NT2/D1 (cell line): ENCODE measurements around the gene STRN.
"Not testable (repeated sequence)": the region's sequence is repeated elsewhere in the genome, so short reads cannot be mapped to it uniquely, and the experiment has no call there.

Source experiments
- DNase-seq: peaks from one replicate; pipeline ENCODE4 v3.0.0-alpha.2; 2011; ENCODE audit warnings: low read depth, low spot score
- H3K27me3 ChIP-seq: 2 replicates; pipeline ENCODE4 v1.6.0; 2011; ENCODE audit warnings: mild to moderate bottlenecking; ENCODE audit not compliant: insufficient read length, insufficient read depth
- H3K36me3 ChIP-seq: 2 replicates; pipeline ENCODE4 v1.6.1; 2011; ENCODE audit warnings: mild to moderate bottlenecking, low read length, mixed read lengths; ENCODE audit not compliant: insufficient read depth, insufficient read length
- H3K4me1 ChIP-seq: 2 replicates; pipeline ENCODE4 v1.5.1; 2011; ENCODE audit not compliant: insufficient read depth, insufficient read length
- H3K4me3 ChIP-seq: 2 replicates; pipeline ENCODE4 v1.5.1; 2011; ENCODE audit warnings: low read depth; ENCODE audit not compliant: insufficient read length
- H3K9ac ChIP-seq: 2 replicates; pipeline ENCODE4 v1.6.0; 2011; ENCODE audit warnings: low read depth; ENCODE audit not compliant: insufficient read length
- H3K9me3 ChIP-seq: 2 replicates; pipeline ENCODE4 v1.5.1; 2011; ENCODE audit warnings: mild to moderate bottlenecking, low read length; ENCODE audit not compliant: insufficient read depth
- SUZ12 ChIP-seq: IDR thresholded peaks from 2 replicates; pipeline ENCODE4 v1.6.1; 2011; ENCODE audit not compliant: insufficient read length, insufficient read depth; ENCODE audit errors: extremely low read depth
- YY1 ChIP-seq: IDR thresholded peaks from 2 replicates; pipeline ENCODE4 v1.6.1; 2011; ENCODE audit not compliant: insufficient read length, insufficient read depth
- ZNF274 ChIP-seq: IDR thresholded peaks from 2 replicates; pipeline ENCODE4 v1.6.1; 2011; ENCODE audit warnings: mild to moderate bottlenecking, low read depth, low read length

Gene STRN

GRCh38 chr2:36831185-36831584 is 135.2 kb downstream of the STRN start:
- Histone ChIP-seq H3K4me1 (no peaks in the 10 kb centered on the region), H3K4me3 (no peak overlapping the region), H3K9ac (no peak overlapping the region), H3K9me3 (no peaks in the 10 kb centered on the region), H3K27me3 (no peaks in the 10 kb centered on the region), H3K36me3 (no peaks in the 10 kb centered on the region)
- DNase-seq: no peak
- no peak for TF ChIP-seq ZNF274
- TF ChIP-seq SUZ12: no peak
- TF ChIP-seq YY1: no peak

- H3K4me3 ChIP-seq, H3K9ac ChIP-seq, H3K27me3 ChIP-seq, DNase-seq, H3K36me3 ChIP-seq, H3K4me1 ChIP-seq, H3K9me3 ChIP-seq: not testable (repeated sequence)
Observed at GRCh38 chr2:36824683-36825082, 141.7 kb downstream of the STRN start.

GRCh38 chr2:36824273-36824672 is 142.1 kb downstream of the STRN start:
- no peaks in the 10 kb centered on the region for H3K9me3 ChIP-seq
- no peak overlapping the region for H3K9ac ChIP-seq
- peaks cover 4% of the 10 kb centered on the region for H3K4me1 ChIP-seq
- H3K4me3 ChIP-seq: no peak overlapping the region
- peak; percentile 71 for DNase-seq
- no peaks in the 10 kb centered on the region for H3K36me3 ChIP-seq
- no peak for TF ChIP-seq ZNF274
- TF ChIP-seq SUZ12: no peak
- TF ChIP-seq YY1: no peak
- no peaks in the 10 kb centered on the region for H3K27me3 ChIP-seq

- no peaks in the 10 kb centered on the region for H3K9me3 ChIP-seq
- H3K27me3 ChIP-seq: no peaks in the 10 kb centered on the region
- peaks cover 4% of the 10 kb centered on the region for H3K4me1 ChIP-seq
- no peak for TF ChIP-seq YY1
- no peak for TF ChIP-seq ZNF274
- no peak for TF ChIP-seq SUZ12
- no peak overlapping the region for H3K4me3 ChIP-seq
- no peak overlapping the region for H3K9ac ChIP-seq
- H3K36me3 ChIP-seq: no peaks in the 10 kb centered on the region
- no peak for DNase-seq
Observed at GRCh38 chr2:36823862-36824261, 142.5 kb downstream of the STRN start.

GRCh38 chr2:36820942-36821605 is 145.3 kb downstream of the STRN start:
- no peaks in the 10 kb centered on the region for H3K9me3 ChIP-seq
- peaks cover 4% of the 10 kb centered on the region for H3K4me1 ChIP-seq
- DNase-seq: no peak
- H3K4me3 ChIP-seq: no peak overlapping the region
- H3K36me3 ChIP-seq: no peaks in the 10 kb centered on the region
- H3K9ac ChIP-seq: no peak overlapping the region
- no peaks in the 10 kb centered on the region for H3K27me3 ChIP-seq
- TF ChIP-seq YY1 (no peak), SUZ12 (no peak), ZNF274 (no peak)

GRCh38 chr2:36819095-36819711 is 147.1 kb downstream of the STRN start:
- H3K4me1 ChIP-seq: peaks cover 3% of the 10 kb centered on the region

GRCh38 chr2:36818542-36818941 is 147.8 kb downstream of the STRN start:
- no peaks in the 10 kb centered on the region for H3K4me1 ChIP-seq
- no peak overlapping the region for H3K9ac ChIP-seq
- TF ChIP-seq YY1: no peak
- TF ChIP-seq SUZ12: no peak
- no peak for TF ChIP-seq ZNF274
- H3K4me3 ChIP-seq: no peak overlapping the region
- no peaks in the 10 kb centered on the region for H3K9me3 ChIP-seq
- no peaks in the 10 kb centered on the region for H3K27me3 ChIP-seq
- H3K36me3 ChIP-seq: no peaks in the 10 kb centered on the region
- no peak for DNase-seq

More at GRCh38 chr2:36819095-36819711, 147.1 kb downstream of the STRN start:
- no peak overlapping the region for H3K9ac ChIP-seq
- no peak for DNase-seq
- no peaks in the 10 kb centered on the region for H3K36me3 ChIP-seq
- no peaks in the 10 kb centered on the region for H3K27me3 ChIP-seq
- TF ChIP-seq YY1 (no peak), ZNF274 (no peak), SUZ12 (no peak)
- no peaks in the 10 kb centered on the region for H3K9me3 ChIP-seq
- H3K4me3 ChIP-seq: no peak overlapping the region

- H3K36me3 ChIP-seq: no peaks in the 10 kb centered on the region
- no peak for TF ChIP-seq ZNF274
- no peak for TF ChIP-seq SUZ12
- no peak for TF ChIP-seq YY1
- no peaks in the 10 kb centered on the region for H3K9me3 ChIP-seq
- no peak overlapping the region for H3K4me3 ChIP-seq
- no peaks in the 10 kb centered on the region for H3K4me1 ChIP-seq
- H3K9ac ChIP-seq: no peak overlapping the region
- no peaks in the 10 kb centered on the region for H3K27me3 ChIP-seq
- no peak for DNase-seq
Observed at GRCh38 chr2:36812196-36812595, 154.1 kb downstream of the STRN start.
